ENCODE data around the gene TXK. TPM values are rescaled to one million over a fixed set of nuclear protein-coding genes. Genes with fewer than 3 reads are reported as not detected.

TXK gene
- total RNA-seq, 1 experiment from 2014 or later, result 0.70 TPM

GRCh38 chr4:48018112-48018511 is 115.9 kb downstream of the TXK start (continued):
- TF ChIP-seq, protein P1, sequence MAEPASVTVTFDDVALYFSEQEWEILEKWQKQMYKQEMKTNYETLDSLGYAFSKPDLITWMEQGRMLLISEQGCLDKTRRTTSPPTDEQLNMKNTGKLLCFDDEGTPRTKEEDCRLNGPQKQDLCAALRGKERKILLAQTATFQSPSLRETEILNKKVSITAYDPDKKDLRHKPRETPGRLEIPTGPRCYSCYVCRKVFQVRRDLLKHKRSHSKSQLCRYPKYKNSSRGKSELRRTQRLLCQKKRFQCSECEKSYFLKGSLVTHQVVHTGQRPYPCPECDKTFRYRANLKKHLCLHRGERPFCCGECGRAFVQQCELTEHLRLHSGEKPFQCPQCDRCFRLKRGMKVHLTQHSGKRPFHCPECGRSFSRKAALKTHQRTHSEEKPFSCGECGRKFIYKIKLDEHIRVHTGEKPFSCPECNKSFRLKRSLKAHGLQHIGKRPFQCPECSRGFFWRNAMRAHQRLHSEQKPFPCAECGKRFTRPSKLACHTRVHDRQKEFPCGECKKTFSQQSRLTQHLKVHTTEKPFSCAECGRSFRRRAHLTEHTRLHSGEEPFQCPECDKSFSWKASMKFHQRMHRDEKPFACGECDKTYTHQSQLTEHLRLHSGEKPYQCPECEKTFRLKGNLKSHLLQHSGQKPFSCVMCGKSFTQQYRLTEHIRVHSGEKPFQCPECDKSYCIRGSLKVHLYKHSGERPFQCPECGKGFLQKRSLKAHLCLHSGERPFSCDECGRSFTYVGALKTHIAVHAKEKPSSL (CRISPR knock-in tag; conservative IDR thresholded peaks at IDR 0.05), result no peak
- TF ChIP-seq ZNF138 (CRISPR knock-in tag; conservative IDR thresholded peaks at IDR 0.05), result no peak
- no peak for TF ChIP-seq ZNF317 (CRISPR knock-in tag; IDR thresholded peaks at IDR 0.05; ENCODE audit: borderline replicate concordance, low read depth)
- no peak for TF ChIP-seq CTCF (IDR thresholded peaks at IDR 0.05)
- no peak for TF ChIP-seq RORB (CRISPR knock-in tag; IDR thresholded peaks at IDR 0.05)

GRCh38 chr4:48017108-48017571 is 116.9 kb downstream of the TXK start:
- ChIA-PET CTCF (interaction anchor here (1.5 kb wide), 1 partner anchor 181 kb away, joined by 5 read pairs; no protein-coding TSS in a partner anchor), POLR2A (no interaction called here)
- peaks cover 17% of the 10 kb centered on the region for H3K27me3 Mint-ChIP-seq (ENCODE audit: low read depth)
- ATAC-seq (peak; percentile 38), DNase-seq (ENCODE audit: low spot score) (peak; percentile 57)
- peaks cover 15% of the 10 kb centered on the region for H3K9me3 Mint-ChIP-seq
- peaks cover 15% of the 10 kb centered on the region for H3K4me1 Mint-ChIP-seq
- no peak overlapping the region for H3K27ac Mint-ChIP-seq
- H3K4me3 Mint-ChIP-seq, result peak overlapping the region; percentile 88
- TF ChIP-seq ERG (CRISPR knock-in tag; IDR thresholded peaks at IDR 0.05) (no peak), ZNF138 (CRISPR knock-in tag; conservative IDR thresholded peaks at IDR 0.05) (0 out of 2 replicates have a peak, but pooled peaks have one; percentile 6)
- H3K36me3 Mint-ChIP-seq, result peaks cover 11% of the 10 kb centered on the region

Other genes starting within 250 kb of the TXK start
- gene NFXL1, start 219.7 kb downstream of the TXK start, total RNA-seq (2021), result 30.1 to 32.8 TPM (median 30.2 TPM) in 3 replicates
- 0.50 to 1.9 TPM (median 1.1 TPM) in 3 replicates for gene CNGA1, start 117.6 kb downstream of the TXK start, total RNA-seq (2021)
- 7.1 to 8.4 TPM (median 7.2 TPM) in 3 replicates for gene NIPAL1, start 117.5 kb downstream of the TXK start, total RNA-seq (2021)
- gene TEC, start 135.6 kb upstream of the TXK start, total RNA-seq (2021), result 8.8 to 10.5 TPM (median 9.2 TPM) in 3 replicates
- gene SLAIN2, start 207.3 kb upstream of the TXK start, total RNA-seq (2021), result 31.2 to 35.8 TPM (median 33.8 TPM) in 3 replicates